ENCODE measurements around the gene TRNP1. TPM values are rescaled to one million over a fixed set of nuclear protein-coding genes. Genes with fewer than 3 reads are reported as not detected.
"Not testable (repeated sequence)": the region's sequence is repeated elsewhere in the genome, so short reads cannot be mapped to it uniquely, and the experiment has no call there.

The TRNP1 gene
- total RNA-seq, 1 donor from 2014 or later = 13.0 TPM

DNA sequence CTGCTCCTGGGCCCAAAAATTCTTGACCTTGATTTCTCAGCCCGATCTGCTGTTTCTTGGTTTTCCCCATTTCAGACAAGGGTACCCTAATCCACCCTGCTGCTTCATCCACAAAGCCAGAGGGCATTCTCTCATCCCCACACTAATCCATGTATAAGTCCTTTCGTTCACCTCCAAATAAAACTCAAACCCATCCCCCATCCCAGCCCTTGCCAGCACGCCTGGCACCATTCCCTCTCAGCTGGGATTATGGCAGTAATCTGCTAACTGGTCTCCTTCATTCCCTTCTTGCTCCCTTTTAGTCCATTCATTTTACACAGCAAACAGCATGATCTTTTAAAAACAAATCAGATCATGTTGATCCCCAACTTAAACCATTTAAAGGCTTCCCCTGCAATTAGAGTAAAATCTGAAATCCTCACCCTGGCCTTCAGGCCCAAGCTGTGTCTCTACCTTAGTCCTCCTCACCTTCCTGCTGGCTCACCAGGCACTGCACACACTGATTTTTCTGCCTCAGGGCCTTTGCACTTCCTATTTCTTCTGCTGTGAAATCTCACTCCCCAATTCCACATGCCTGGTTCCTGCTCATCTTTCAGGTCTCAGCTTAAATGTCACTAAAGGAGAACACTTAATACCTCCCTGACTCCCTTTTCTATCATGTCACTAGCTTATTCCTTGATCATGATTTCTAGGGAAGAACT, 12.2 kb upstream of the TRNP1 start:
- intact Hi-C loops (cut with DNase I) = no loop called here
- H3K27me3 ChIP-seq = no peaks in the 10 kb centered on the region
- no peak overlapping the region for H3K27ac ChIP-seq
- no peak overlapping the region for H3K4me3 ChIP-seq
- H3K9me3 ChIP-seq = no peaks in the 10 kb centered on the region
- DNase-seq (ENCODE audit: extremely low spot score in 2 of 2) = no peak
- H3K36me3 ChIP-seq = no peaks in the 10 kb centered on the region
- no peak for TF ChIP-seq POLR2AphosphoS5 (IDR thresholded peaks at IDR 0.05; ENCODE audit: insufficient read depth in 1 of 2, low read depth in 1 of 2)
- TF ChIP-seq POLR2A (IDR thresholded peaks at IDR 0.05) = no peak
- TF ChIP-seq, protein P1, sequence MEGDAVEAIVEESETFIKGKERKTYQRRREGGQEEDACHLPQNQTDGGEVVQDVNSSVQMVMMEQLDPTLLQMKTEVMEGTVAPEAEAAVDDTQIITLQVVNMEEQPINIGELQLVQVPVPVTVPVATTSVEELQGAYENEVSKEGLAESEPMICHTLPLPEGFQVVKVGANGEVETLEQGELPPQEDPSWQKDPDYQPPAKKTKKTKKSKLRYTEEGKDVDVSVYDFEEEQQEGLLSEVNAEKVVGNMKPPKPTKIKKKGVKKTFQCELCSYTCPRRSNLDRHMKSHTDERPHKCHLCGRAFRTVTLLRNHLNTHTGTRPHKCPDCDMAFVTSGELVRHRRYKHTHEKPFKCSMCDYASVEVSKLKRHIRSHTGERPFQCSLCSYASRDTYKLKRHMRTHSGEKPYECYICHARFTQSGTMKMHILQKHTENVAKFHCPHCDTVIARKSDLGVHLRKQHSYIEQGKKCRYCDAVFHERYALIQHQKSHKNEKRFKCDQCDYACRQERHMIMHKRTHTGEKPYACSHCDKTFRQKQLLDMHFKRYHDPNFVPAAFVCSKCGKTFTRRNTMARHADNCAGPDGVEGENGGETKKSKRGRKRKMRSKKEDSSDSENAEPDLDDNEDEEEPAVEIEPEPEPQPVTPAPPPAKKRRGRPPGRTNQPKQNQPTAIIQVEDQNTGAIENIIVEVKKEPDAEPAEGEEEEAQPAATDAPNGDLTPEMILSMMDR (IDR thresholded peaks at IDR 0.05) = no peak
- no peaks in the 10 kb centered on the region for H3K4me1 ChIP-seq

DNA sequence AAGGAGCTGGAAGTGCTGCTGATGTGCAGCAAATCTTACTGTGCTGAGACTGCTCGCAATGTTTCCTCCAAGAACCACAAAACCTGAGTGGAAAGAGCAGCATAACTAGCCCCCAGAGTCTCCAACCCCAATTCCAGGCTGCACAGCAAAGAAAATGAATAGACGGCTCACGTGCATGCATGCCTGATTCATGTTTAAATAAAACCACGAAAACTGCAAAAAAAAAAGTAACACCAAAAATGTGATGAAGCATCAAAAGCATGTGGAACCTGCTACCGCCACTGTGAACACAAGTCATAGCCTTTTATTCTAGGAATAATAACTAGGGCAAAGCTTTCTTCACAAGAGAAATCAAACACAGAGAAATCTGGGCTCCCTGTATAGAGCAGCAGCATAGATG, 9.6 kb upstream of the TRNP1 start:
- Histone ChIP-seq H3K27me3 (no peaks in the 10 kb centered on the region), H3K9me3 (no peaks in the 10 kb centered on the region), H3K27ac (no peak overlapping the region), H3K4me1 (no peaks in the 10 kb centered on the region), H3K36me3 (no peaks in the 10 kb centered on the region), H3K4me3 (no peak overlapping the region)
- no peak for DNase-seq (ENCODE audit: extremely low spot score in 2 of 2)
- intact Hi-C loops (cut with DNase I) = no loop called here
- TF ChIP-seq POLR2AphosphoS5 (IDR thresholded peaks at IDR 0.05; ENCODE audit: insufficient read depth in 1 of 2, low read depth in 1 of 2) = no peak

GRCh38 chr1:26984291-26984690, 9.2 kb upstream of the TRNP1 start:
- TF ChIP-seq, protein P1 (IDR thresholded peaks at IDR 0.05) = no peak
- TF ChIP-seq POLR2AphosphoS5 (IDR thresholded peaks at IDR 0.05; ENCODE audit: insufficient read depth in 1 of 2, low read depth in 1 of 2) = no peak
- TF ChIP-seq POLR2A (IDR thresholded peaks at IDR 0.05) = no peak
- Histone ChIP-seq H3K4me3 (no peak overlapping the region), H3K27ac (no peak overlapping the region), H3K4me1 (no peaks in the 10 kb centered on the region), H3K9me3 (no peaks in the 10 kb centered on the region), H3K36me3 (no peaks in the 10 kb centered on the region), H3K27me3 (no peaks in the 10 kb centered on the region)
- intact Hi-C loops (cut with DNase I) = no loop called here
- no peak for DNase-seq (ENCODE audit: extremely low spot score in 2 of 2)

DNA sequence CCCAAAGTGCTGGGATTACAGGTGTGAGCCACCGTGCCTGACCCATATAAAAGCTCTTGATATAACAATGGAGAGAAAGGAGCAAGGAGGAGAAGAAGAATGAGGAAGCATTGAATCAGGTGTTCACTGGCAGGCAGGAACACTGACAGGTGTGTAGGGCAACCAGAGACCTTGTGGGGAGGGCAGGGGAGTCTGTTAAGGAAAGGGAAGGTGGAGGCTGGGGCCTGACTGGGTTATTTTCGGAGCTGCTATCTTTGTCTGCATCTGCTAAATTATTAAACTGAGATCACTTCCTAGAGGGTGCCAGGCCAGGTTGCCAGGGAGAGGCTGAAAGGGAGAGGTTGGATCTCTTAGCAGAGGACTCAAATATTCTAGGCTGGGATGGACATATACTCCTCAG, 6.8 kb upstream of the TRNP1 start:
- intact Hi-C loops (cut with DNase I) = no loop called here
- Histone ChIP-seq H3K36me3 (no peaks in the 10 kb centered on the region), H3K27ac (no peak overlapping the region), H3K9me3 (no peaks in the 10 kb centered on the region), H3K4me1 (no peaks in the 10 kb centered on the region), H3K4me3 (no peak overlapping the region), H3K27me3 (no peaks in the 10 kb centered on the region)
- TF ChIP-seq, protein P1 (IDR thresholded peaks at IDR 0.05) = no peak
- TF ChIP-seq POLR2A (IDR thresholded peaks at IDR 0.05) = no peak
- TF ChIP-seq POLR2AphosphoS5 (IDR thresholded peaks at IDR 0.05; ENCODE audit: insufficient read depth in 1 of 2, low read depth in 1 of 2) = no peak
- DNase-seq (ENCODE audit: extremely low spot score in 2 of 2) = no peak

DNA sequence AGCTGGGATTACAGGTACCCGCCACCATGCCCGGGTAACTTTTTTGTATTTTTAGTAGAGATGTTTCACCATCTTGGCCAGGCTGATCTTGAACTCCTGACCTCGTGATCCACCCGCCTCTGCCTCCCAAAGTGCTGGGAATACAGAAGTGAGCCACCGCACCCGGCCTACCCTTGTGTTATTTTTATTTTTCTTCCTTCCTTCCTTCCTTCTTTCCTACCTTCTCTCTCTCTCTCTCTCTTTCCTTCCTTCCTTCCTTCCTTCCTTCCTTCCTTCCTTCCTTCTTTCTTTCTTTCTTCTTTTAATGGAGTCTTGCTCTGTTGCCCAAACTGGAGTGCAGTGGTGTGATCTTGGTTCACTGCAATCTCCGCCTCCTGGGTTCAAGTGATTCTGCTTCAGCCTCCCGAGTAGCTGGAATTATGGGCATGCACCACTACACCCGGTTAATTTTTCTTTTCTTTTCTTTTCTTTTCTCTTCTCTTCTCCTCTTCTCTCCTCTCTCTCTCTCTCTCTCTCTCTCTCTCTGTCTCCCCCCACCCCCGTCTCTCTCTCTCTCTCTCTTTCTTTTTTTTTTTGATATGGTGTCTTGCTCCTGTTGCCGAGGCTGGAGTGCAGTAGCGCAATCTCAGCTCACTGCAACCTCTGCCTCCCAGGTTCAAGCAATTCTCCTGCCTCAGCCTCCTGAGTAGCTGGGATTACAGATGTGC, 3.9 kb upstream of the TRNP1 start:
- intact Hi-C loops (cut with DNase I); H3K9me3 ChIP-seq; H3K27me3 ChIP-seq; H3K27ac ChIP-seq; H3K36me3 ChIP-seq; H3K4me3 ChIP-seq; DNase-seq (ENCODE audit: extremely low spot score in 2 of 2): not testable (repeated sequence)
- peaks cover 10% of the 10 kb centered on the region for H3K4me1 ChIP-seq
